HG03439 (cell line): ENCODE data around the gene FAM180A.
"Not testable (repeated sequence)": the region's sequence is repeated elsewhere in the genome, so short reads cannot be mapped to it uniquely, and the experiment has no call there.

ENCODE experiments used
- ATAC-seq: cut with Tn5 transposase; IDR thresholded peaks from one replicate; pipeline ENCODE4 v1.9.1; 2021; ENCODE audit warnings: mild to moderate bottlenecking, moderate library complexity; ENCODE audit not compliant: unreplicated experiment

FAM180A gene

GRCh38 chr7:135742371-135742770 is 6.2 kb downstream of the FAM180A start:
- ATAC-seq = no peak

- ATAC-seq = no peak
These were observed 6.7 kb downstream of the FAM180A start for GRCh38 chr7:135741905-135742304.

GRCh38 chr7:135740889-135741288 is 7.7 kb downstream of the FAM180A start:
- no peak for ATAC-seq

- not testable (repeated sequence) for ATAC-seq
These were observed 11.3 kb downstream of the FAM180A start for GRCh38 chr7:135737306-135737647.

- ATAC-seq = no peak
These were observed 11.9 kb downstream of the FAM180A start for GRCh38 chr7:135736586-135737305.

- ATAC-seq = no peak
These were observed 14.3 kb downstream of the FAM180A start for GRCh38 chr7:135734343-135734689.

GRCh38 chr7:135733603-135734342 is 14.8 kb downstream of the FAM180A start:
- no peak for ATAC-seq

GRCh38 chr7:135731131-135731530 is 17.5 kb downstream of the FAM180A start:
- ATAC-seq = no peak

- no peak for ATAC-seq
These were observed 19.4 kb downstream of the FAM180A start for GRCh38 chr7:135729230-135729629.

- no peak for ATAC-seq
These were observed 20.4 kb downstream of the FAM180A start, which contains the start of gene SLC13A4 for GRCh38 chr7:135728136-135728669. Gene SLC13A4, minus strand, starts transcription at chr7:135728186. Its CDS starts 690 bp downstream, at chr7:135727496.

- no peak for ATAC-seq
These were observed 21.5 kb downstream of the FAM180A start for GRCh38 chr7:135726911-135727673.

- no peak for ATAC-seq
These were observed 22.3 kb downstream of the FAM180A start for GRCh38 chr7:135726276-135726788.

GRCh38 chr7:135723411-135723810 is 25.2 kb downstream of the FAM180A start:
- ATAC-seq = no peak

GRCh38 chr7:135721198-135721820 is 27.3 kb downstream of the FAM180A start:
- ATAC-seq = no peak

GRCh38 chr7:135719688-135720087 is 28.9 kb downstream of the FAM180A start:
- no peak for ATAC-seq

- ATAC-seq = no peak
These were observed 29.7 kb downstream of the FAM180A start for GRCh38 chr7:135718794-135719437.

GRCh38 chr7:135718219-135718618 is 30.4 kb downstream of the FAM180A start:
- no peak for ATAC-seq

- no peak for ATAC-seq
These were observed 30.9 kb downstream of the FAM180A start for GRCh38 chr7:135717693-135718092.

GRCh38 chr7:135716677-135717238 is 31.9 kb downstream of the FAM180A start:
- ATAC-seq = no peak

GRCh38 chr7:135715673-135716072 is 32.9 kb downstream of the FAM180A start:
- ATAC-seq = no peak
